GM12874 (cell line): ENCODE measurements around the gene SYT11.

Source experiments
- CTCF ChIP-seq: IDR thresholded peaks from 2 replicates; pipeline ENCODE4 v1.5.1; 2011; ENCODE audit warnings: low read depth, mild to moderate bottlenecking, control low read depth, low read length, moderate library complexity; ENCODE audit not compliant: insufficient read depth

The SYT11 gene

DNA sequence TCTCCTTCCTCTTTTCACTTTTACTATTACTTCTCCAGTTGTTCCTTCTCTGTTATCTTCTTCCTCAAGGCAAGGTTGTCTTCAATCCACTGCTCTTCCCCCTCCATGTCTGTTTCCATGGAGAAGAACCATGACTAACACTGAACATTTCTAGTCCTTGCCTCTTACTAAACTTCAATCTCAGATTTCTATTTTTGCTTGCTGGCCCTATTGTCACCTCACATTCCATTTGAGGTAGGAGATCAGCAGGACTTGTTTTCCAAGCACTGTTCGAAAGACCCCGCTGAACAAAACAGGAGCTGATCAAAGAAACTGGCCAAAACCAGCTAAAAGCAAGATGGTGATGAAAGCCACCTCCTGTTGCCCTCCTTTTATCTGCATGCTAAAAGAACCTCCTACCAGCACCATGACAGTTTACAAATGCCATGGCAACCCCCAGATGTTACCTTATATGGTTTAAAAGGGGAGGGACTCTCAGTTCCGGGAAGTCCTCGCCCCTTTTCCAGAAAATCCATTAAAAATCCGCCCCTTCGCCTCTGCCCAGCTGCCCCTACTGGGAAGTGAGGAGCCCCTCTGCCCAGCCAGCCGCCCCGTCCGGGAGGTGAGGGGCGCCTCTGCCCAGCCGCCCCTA is 25.0 kb upstream of the SYT11 start:
- TF ChIP-seq CTCF: no peak

GRCh38 chr1:155835548-155835947 is 23.8 kb upstream of the SYT11 start:
- TF ChIP-seq CTCF: no peak

DNA sequence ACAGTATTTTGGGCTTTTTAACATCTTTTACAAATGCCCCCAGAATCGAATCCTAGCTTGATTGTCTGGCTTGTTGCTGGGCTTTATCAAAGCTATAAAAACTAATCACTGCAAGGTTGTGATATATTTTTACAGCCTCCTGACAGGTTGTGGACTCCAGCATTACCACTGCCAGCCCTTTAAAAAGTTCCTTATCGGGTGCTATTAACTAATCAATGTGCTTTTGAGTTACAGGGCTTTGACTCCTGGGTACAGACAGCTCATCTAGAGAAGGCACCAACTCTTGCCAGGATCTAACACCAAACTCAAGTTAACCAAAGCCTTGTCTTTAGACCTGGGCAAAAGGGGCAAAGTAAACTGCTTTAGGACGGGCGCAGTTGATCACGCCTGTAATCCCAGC is 19.0 kb upstream of the SYT11 start:
- no peak for TF ChIP-seq CTCF

- TF ChIP-seq CTCF: no peak
Measured at GRCh38 chr1:155844860-155845421, 14.4 kb upstream of the SYT11 start.

DNA sequence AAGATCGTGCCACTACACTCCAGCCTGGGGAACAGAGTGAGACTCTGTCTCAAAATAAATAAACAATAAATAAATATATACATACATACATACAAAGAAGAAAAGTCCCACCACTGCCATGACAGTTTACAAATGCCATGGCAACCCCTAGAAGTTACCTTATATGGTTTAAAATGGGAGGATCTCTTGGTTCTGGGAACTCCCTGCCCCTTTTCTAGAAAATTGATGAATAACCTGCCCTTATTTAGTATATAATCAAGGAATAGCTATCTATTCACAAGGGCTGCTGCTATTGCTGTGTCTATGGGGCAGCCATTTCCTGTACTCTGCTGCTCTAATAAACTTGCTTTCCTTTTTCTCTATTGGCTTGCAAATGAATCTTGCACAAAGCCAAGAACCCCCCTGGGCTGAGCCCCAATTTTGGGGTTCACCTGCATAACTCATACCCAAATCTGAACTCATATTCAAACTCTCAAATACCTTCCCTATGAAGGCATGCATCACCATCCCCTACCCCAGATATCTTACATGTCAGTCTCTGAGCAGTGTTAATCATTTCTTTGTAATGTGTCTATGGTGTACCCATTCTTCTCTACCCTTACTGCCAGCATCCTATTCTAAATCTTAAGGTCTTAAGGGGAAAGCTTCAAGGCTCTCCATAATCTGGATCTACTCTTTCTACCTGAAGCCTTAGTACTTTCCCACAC is 11.4 kb upstream of the SYT11 start:
- TF ChIP-seq CTCF: no peak

- no peak for TF ChIP-seq CTCF
Measured at GRCh38 chr1:155850345-155850744, 9.0 kb upstream of the SYT11 start.

DNA sequence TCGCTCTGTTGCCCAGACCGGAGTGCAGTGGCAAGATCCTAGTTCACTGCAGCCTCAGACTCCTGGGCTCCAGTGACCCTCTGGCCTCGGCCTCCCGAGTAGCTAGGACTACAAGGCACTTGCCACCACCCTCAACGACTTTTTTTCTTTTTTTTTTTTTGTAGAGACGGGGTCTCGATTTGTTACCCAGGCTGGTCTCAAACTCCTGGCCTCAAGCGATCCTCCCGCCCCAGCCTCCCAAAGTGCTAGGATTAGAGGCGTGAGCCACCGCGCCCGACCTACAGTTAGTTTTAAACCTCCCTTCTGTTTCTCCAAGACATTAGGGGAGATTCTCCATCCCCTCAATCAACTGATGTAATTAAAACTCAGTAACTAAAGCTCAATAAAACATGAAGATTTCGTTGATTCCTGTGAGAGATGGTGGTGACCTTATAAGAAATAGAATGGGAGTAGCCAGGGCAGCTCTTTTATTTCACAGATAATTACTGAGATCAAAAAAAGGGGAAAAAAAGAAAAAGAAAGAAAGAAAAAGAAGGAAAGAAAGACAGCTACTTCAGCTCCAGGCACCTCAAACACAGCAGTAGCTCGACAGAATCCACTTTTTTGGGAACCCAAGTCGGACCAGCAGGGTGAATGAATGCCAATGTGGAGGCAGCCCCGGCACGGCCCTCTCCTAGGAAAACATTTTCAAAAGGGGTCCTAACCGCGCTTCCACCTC is 3.0 kb upstream of the SYT11 start:
- no peak for TF ChIP-seq CTCF
